Activated CD8-positive, alpha-beta T cell treated with anti-CD3 and anti-CD28 coated beads for 36 hours (primary cell): Measurements from ENCODE around the gene HPGDS. TPM values are rescaled to one million over a fixed set of nuclear protein-coding genes. Genes with fewer than 3 reads are reported as not detected.

ENCODE experiments used
- ATAC-seq: fragments of 200-7000 bp; cut with Tn5 transposase; one replicate; pipeline ENCODE4 v1.10.0; 2021; ENCODE audit warnings: mild to moderate bottlenecking, moderate library complexity
- CTCF ChIA-PET: fragments of 350-600 bp; sonication (Branson Sonifier 250); formaldehyde crosslinking; loops from one replicate; lab custom pipeline; 2021; ENCODE audit warnings: antibody characterized with exemption; lab: Charles Lee
- POLR2A ChIA-PET: fragments of 350-600 bp; sonication (Branson Sonifier 250); formaldehyde crosslinking; loops from one replicate; lab custom pipeline; 2021; ENCODE audit warnings: antibody characterized with exemption; lab: Charles Lee
- DNase-seq: peaks from one replicate; pipeline ENCODE4 v3.0.0-alpha.2; 2020
- H3K27ac Mint-ChIP-seq: one replicate; pipeline ENCODE4 v1.8.0; 2021; ENCODE audit warnings: mild to moderate bottlenecking, mixed read lengths
- H3K27me3 Mint-ChIP-seq: one replicate; pipeline ENCODE4 v1.8.0; 2021; ENCODE audit warnings: mixed read lengths
- H3K36me3 Mint-ChIP-seq: one replicate; pipeline ENCODE4 v1.8.0; 2021; ENCODE audit warnings: low read depth, mixed read lengths
- H3K4me1 Mint-ChIP-seq: one replicate; pipeline ENCODE4 v1.8.0; 2021; ENCODE audit warnings: low read depth, mixed read lengths
- H3K4me3 Mint-ChIP-seq: one replicate; pipeline ENCODE4 v1.8.0; 2021; ENCODE audit warnings: mild to moderate bottlenecking, moderate library complexity, mixed read lengths
- H3K9me3 Mint-ChIP-seq: one replicate; pipeline ENCODE4 v1.8.0; 2021; ENCODE audit warnings: mixed read lengths
- CTCF ChIP-seq: fragments of 200-600 bp; IDR thresholded peaks from one replicate; pipeline ENCODE4 v1.8.0; 2022; ENCODE audit warnings: antibody characterized with exemption, mild to moderate bottlenecking
- intact Hi-C: fragments of 100-400 bp; cut with micrococcal nuclease; formaldehyde crosslinking; loops from one replicate; pipeline ENCODE4 v1.10.0; 2022
- total RNA-seq, 2 experiments: library from RNA; stranded (reverse); gene quantifications; one replicate each; pipeline ENCODE4 v1.2.3, GENCODE V29; 2021

The HPGDS gene
- total RNA-seq, 2 experiments from 2014 or later = not detected

DNA sequence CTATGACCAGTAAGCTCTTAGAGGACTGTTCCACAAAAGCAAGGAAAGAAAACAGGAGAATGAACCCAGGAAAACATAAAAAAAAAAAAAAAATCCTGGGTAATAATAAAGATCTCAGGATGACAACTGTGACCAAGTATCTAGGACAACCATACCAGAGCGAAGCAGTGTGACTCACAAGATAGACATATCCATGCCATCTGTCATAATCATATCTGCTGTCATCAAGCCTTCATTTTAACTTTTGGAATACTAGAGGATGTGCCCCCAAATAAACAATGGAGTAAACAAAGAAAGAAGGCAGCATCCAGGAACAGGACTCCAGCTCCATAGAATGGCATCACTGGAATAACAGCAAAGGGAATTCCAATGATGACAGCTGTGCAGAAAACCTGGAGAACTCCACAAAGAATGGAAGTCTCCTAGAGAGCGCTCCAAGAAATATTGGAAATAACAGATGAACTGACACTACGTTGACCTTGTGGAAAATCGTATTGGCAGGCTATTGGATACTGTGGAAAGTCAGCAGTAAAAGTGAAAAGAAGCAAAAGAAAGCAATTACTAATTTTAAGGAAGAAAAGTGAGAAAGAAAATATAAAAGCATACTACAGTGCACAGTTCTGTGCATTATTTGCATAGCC lies 35.3 kb downstream of the HPGDS start:
- peaks cover 2% of the 10 kb centered on the region for H3K9me3 Mint-ChIP-seq
- ChIA-PET POLR2A (interaction anchor here (0.8 kb wide), 1 partner anchor 11 kb away, joined by 3 read pairs; no protein-coding TSS in a partner anchor), CTCF (no interaction called here)
- no peaks in the 10 kb centered on the region for H3K36me3 Mint-ChIP-seq
- no peak for TF ChIP-seq CTCF
- no peaks in the 10 kb centered on the region for H3K27me3 Mint-ChIP-seq
- H3K4me1 Mint-ChIP-seq = no peaks in the 10 kb centered on the region
- intact Hi-C loops = no loop called here
- H3K4me3 Mint-ChIP-seq = no peak overlapping the region
- ATAC-seq (no peak), DNase-seq (no peak)
- H3K27ac Mint-ChIP-seq = no peak overlapping the region

DNA sequence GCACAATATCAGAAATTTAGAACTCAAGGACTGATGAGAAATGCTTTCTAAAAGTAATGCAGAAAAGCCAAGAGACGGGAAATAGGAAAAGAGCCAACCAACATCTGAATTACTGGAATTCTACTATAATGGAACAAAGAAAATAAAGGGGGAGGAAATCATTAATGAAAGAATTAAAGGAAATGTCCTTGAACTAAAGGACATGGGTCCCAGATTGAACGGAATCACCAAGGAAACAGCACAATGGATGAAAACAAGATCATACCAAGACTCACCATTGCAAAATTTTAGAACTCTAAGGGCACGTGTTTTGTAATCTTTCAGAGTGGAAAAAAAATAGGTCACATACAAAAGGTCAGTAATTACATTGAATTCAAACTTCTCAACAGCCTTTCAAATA lies 35.9 kb downstream of the HPGDS start:
- intact Hi-C loops = no loop called here
- H3K36me3 Mint-ChIP-seq = no peaks in the 10 kb centered on the region
- H3K4me3 Mint-ChIP-seq = no peak overlapping the region
- peaks cover 2% of the 10 kb centered on the region for H3K9me3 Mint-ChIP-seq
- no peak overlapping the region for H3K27ac Mint-ChIP-seq
- ChIA-PET POLR2A (no interaction called here), CTCF (interaction anchor here (1.1 to 2.0 kb wide), 2 partner anchors 101 to 287 kb away, joined by 3 to 7 read pairs; no protein-coding TSS in a partner anchor)
- no peaks in the 10 kb centered on the region for H3K4me1 Mint-ChIP-seq
- TF ChIP-seq CTCF = no peak
- DNase-seq (no peak), ATAC-seq (no peak)
- H3K27me3 Mint-ChIP-seq = no peaks in the 10 kb centered on the region

DNA sequence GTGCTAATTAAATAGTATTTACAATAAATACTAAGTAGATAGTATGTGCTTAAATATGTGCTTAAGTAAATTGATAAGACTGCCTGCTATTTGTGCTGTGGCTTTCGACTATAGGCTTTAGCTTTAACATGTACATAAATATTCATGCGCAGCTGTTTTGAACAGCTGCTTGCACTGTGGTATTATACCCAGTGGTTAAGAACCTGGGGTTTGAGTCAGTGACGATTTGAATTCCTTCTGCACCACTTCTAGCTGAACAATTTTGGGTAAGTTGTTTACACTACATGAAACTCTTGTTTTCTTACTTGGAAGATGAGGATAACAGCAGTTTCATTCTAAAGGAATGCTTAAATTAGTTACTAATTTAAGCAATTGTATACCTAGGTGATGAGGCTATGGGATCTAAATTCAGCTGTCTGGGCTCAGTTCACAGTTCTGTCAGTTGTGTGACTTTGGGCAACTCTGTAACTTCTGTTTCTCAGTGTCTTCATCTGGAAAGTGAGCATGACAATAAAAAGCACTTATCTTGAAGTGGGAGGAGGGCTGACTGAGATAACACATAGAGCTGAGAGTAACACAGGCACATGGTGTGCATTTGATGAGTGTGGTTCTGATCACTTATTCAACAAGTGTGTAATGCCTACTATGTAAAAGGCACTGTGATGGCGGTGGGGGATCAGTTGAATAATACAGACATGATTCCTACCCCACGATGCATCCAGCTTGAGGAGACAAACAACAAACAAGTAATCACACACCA lies 37.0 kb downstream of the HPGDS start:
- ChIA-PET POLR2A (interaction anchor here (1.5 kb wide), 1 partner anchor 55 kb away, joined by 3 read pairs; no protein-coding TSS in a partner anchor), CTCF (interaction anchor here (1.0 to 2.0 kb wide), 4 partner anchors 28 to 288 kb away, joined by 3 to 7 read pairs (median 4); no protein-coding TSS in a partner anchor)
- ATAC-seq (no peak), DNase-seq (no peak)
- Mint-ChIP-seq H3K27me3 (no peaks in the 10 kb centered on the region), H3K4me1 (no peaks in the 10 kb centered on the region), H3K4me3 (no peak overlapping the region), H3K9me3 (peaks cover 2% of the 10 kb centered on the region), H3K27ac (no peak overlapping the region), H3K36me3 (no peaks in the 10 kb centered on the region)
- no peak for TF ChIP-seq CTCF
- intact Hi-C loops = no loop called here

DNA sequence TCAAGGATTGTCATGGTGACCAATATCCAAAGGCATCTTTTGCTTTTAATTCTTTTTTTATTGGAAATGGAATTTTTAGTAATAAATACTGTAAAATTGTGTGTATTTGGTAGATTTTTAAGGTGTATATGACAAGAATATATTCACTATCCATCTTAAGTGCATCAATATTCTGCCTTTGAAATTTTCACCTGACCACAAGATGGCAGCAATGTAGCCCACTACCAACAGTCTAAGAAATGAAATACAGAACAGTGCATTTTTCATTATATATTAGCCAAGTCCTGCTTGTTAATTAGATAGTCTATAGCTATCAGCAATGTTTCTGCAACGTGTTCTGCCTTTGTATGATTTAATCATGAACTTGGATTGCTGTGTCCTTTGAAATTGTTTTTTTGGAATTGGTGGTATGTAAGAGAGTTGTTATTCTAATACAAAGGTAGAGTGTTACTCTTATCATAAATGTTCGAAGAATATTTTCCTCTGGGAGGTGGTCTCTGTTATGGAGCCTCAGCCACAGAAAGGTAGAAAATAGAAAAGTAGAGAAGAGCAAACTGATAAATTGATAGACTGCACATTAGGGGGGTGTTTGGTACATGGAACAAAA lies 38.2 kb downstream of the HPGDS start:
- H3K9me3 Mint-ChIP-seq = no peaks in the 10 kb centered on the region
- intact Hi-C loops = loop anchor here (1.0 kb wide), 1 partner anchor 85 kb away; no protein-coding TSS in a partner anchor
- H3K27me3 Mint-ChIP-seq = no peaks in the 10 kb centered on the region
- ChIA-PET POLR2A (no interaction called here), CTCF (interaction anchor here (2.0 kb wide), 1 partner anchor 103 kb away, joined by 7 read pairs; no protein-coding TSS in a partner anchor)
- H3K4me3 Mint-ChIP-seq = no peak overlapping the region
- DNase-seq (peak; percentile 27), ATAC-seq (no peak)
- H3K27ac Mint-ChIP-seq = no peak overlapping the region
- no peaks in the 10 kb centered on the region for H3K4me1 Mint-ChIP-seq
- H3K36me3 Mint-ChIP-seq = no peaks in the 10 kb centered on the region
- peak; percentile 72 for TF ChIP-seq CTCF
